Glutamatergic neuron (in vitro differentiated cells): ENCODE results near the gene LDLRAD2. TPM values are rescaled to one million over a fixed set of nuclear protein-coding genes. Genes with fewer than 3 reads are reported as not detected.
"Not testable (repeated sequence)": the region's sequence is repeated elsewhere in the genome, so short reads cannot be mapped to it uniquely, and the experiment has no call there.

Source experiments
- DNase-seq: peaks from one replicate; pipeline ENCODE4 v3.0.0; 2022
- H3K27ac Mint-ChIP-seq: one replicate; pipeline ENCODE4 v1.8.0; 2020; ENCODE audit warnings: mild to moderate bottlenecking, mixed read lengths, inconsistent platforms; ENCODE audit not compliant: unreplicated experiment
- H3K27me3 Mint-ChIP-seq: one replicate; pipeline ENCODE4 v1.8.0; 2020; ENCODE audit warnings: mild to moderate bottlenecking, moderate library complexity, mixed read lengths, inconsistent platforms; ENCODE audit not compliant: unreplicated experiment
- H3K36me3 Mint-ChIP-seq: one replicate; pipeline ENCODE4 v1.8.0; 2020; ENCODE audit warnings: mild to moderate bottlenecking, mixed read lengths, inconsistent platforms; ENCODE audit not compliant: unreplicated experiment
- H3K4me1 Mint-ChIP-seq: one replicate; pipeline ENCODE4 v1.8.0; 2020; ENCODE audit warnings: mild to moderate bottlenecking, low read depth, mixed read lengths, inconsistent platforms; ENCODE audit not compliant: unreplicated experiment
- H3K4me3 Mint-ChIP-seq: one replicate; pipeline ENCODE4 v1.8.0; 2020; ENCODE audit warnings: mild to moderate bottlenecking, mixed read lengths, inconsistent platforms; ENCODE audit not compliant: unreplicated experiment
- H3K9me3 Mint-ChIP-seq: one replicate; pipeline ENCODE4 v1.8.0; 2020; ENCODE audit warnings: mild to moderate bottlenecking, moderate library complexity, mixed read lengths, inconsistent platforms; ENCODE audit not compliant: unreplicated experiment
- total RNA-seq: library from RNA; stranded (reverse); fragmentation: NEBNext Ultra II Directional; extraction: Animal tissue kit (Norgen Biotek cat#: 25700); gene quantifications from one replicate; pipeline ENCODE4 v1.2.1, GENCODE V29; 2021; ENCODE audit not compliant: unreplicated experiment
- TF ChIP-seq, protein P1 (sequence below): fragments of 200-600 bp; sonication (generic); IDR thresholded peaks from one replicate; pipeline ENCODE4 v1.5.0; 2021; ENCODE audit not compliant: partially characterized antibody, unreplicated experiment

The LDLRAD2 gene
- total RNA-seq, 1 donor from 2014 or later: not detected

- H3K4me3 Mint-ChIP-seq: no peak overlapping the region
- no peaks in the 10 kb centered on the region for H3K9me3 Mint-ChIP-seq
- no peaks in the 10 kb centered on the region for H3K4me1 Mint-ChIP-seq
- no peaks in the 10 kb centered on the region for H3K27me3 Mint-ChIP-seq
- no peak overlapping the region for H3K27ac Mint-ChIP-seq
- no peak for DNase-seq
- TF ChIP-seq, protein P1, sequence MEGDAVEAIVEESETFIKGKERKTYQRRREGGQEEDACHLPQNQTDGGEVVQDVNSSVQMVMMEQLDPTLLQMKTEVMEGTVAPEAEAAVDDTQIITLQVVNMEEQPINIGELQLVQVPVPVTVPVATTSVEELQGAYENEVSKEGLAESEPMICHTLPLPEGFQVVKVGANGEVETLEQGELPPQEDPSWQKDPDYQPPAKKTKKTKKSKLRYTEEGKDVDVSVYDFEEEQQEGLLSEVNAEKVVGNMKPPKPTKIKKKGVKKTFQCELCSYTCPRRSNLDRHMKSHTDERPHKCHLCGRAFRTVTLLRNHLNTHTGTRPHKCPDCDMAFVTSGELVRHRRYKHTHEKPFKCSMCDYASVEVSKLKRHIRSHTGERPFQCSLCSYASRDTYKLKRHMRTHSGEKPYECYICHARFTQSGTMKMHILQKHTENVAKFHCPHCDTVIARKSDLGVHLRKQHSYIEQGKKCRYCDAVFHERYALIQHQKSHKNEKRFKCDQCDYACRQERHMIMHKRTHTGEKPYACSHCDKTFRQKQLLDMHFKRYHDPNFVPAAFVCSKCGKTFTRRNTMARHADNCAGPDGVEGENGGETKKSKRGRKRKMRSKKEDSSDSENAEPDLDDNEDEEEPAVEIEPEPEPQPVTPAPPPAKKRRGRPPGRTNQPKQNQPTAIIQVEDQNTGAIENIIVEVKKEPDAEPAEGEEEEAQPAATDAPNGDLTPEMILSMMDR: no peak
- no peaks in the 10 kb centered on the region for H3K36me3 Mint-ChIP-seq
Observed at GRCh38 chr1:21823206-21823979, 11.3 kb downstream of the LDLRAD2 start.

GRCh38 chr1:21823980-21824702, 12.1 kb downstream of the LDLRAD2 start:
- H3K4me1 Mint-ChIP-seq: no peaks in the 10 kb centered on the region
- H3K27ac Mint-ChIP-seq: no peak overlapping the region
- no peaks in the 10 kb centered on the region for H3K9me3 Mint-ChIP-seq
- no peaks in the 10 kb centered on the region for H3K27me3 Mint-ChIP-seq
- no peak overlapping the region for H3K4me3 Mint-ChIP-seq
- TF ChIP-seq, protein P1: no peak
- DNase-seq: no peak
- no peaks in the 10 kb centered on the region for H3K36me3 Mint-ChIP-seq

GRCh38 chr1:21824926-21825325, 12.9 kb downstream of the LDLRAD2 start:
- no peak overlapping the region for H3K27ac Mint-ChIP-seq
- no peak overlapping the region for H3K4me3 Mint-ChIP-seq
- no peaks in the 10 kb centered on the region for H3K4me1 Mint-ChIP-seq
- no peaks in the 10 kb centered on the region for H3K27me3 Mint-ChIP-seq
- no peaks in the 10 kb centered on the region for H3K36me3 Mint-ChIP-seq
- TF ChIP-seq, protein P1: no peak
- H3K9me3 Mint-ChIP-seq: no peaks in the 10 kb centered on the region
- DNase-seq: no peak

DNA sequence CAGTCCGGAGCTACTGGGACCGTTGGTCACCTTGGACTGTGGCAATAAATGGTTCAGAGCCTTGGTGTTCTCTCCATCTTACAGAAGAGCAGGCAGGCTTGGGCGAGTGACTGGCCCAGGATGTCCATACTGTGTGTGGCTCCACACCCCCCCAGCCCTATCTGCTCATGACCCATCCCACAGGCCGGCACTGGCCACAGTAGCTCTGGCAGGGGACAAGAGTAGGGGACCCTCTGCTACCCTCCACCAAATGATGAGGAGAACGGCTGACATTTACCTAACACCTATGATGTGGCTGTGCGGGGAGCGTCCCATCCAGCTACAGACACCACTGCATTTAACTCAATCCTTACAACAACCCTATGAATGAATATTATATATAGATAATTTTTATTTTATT, 13.3 kb downstream of the LDLRAD2 start:
- H3K27ac Mint-ChIP-seq: no peak overlapping the region
- H3K36me3 Mint-ChIP-seq: no peaks in the 10 kb centered on the region

GRCh38 chr1:21826694-21827093, 14.6 kb downstream of the LDLRAD2 start:
- not testable (repeated sequence) for DNase-seq, H3K4me3 Mint-ChIP-seq, H3K27ac Mint-ChIP-seq, H3K9me3 Mint-ChIP-seq, H3K36me3 Mint-ChIP-seq, H3K4me1 Mint-ChIP-seq, H3K27me3 Mint-ChIP-seq

More for the DNA sequence above, 13.3 kb downstream of the LDLRAD2 start:
- no peaks in the 10 kb centered on the region for H3K4me1 Mint-ChIP-seq
- no peak overlapping the region for H3K4me3 Mint-ChIP-seq
- H3K27me3 Mint-ChIP-seq: no peaks in the 10 kb centered on the region
- no peaks in the 10 kb centered on the region for H3K9me3 Mint-ChIP-seq
- DNase-seq: no peak
- TF ChIP-seq, protein P1: no peak
